DMS114 treated with DMSO at 0.1 percent for 48 hours (cell line): ENCODE data around the gene SLC25A6.
"Not testable (repeated sequence)": the region's sequence is repeated elsewhere in the genome, so short reads cannot be mapped to it uniquely, and the experiment has no call there.

Experiments
- DNase-seq: peaks from one replicate; lab custom pipeline; 2025; ENCODE audit not compliant: unreplicated experiment; lab: John Stamatoyannopoulos, UW

Gene SLC25A6

GRCh38 chrX:1355131-1356046 lies 36.5 kb downstream of the SLC25A6 start:
- DNase-seq, result no peak

- no peak for DNase-seq
Observed at GRCh38 chrX:1354036-1355019, 37.6 kb downstream of the SLC25A6 start.

- no peak for DNase-seq
Observed at GRCh38 chrX:1351981-1352714, 39.8 kb downstream of the SLC25A6 start.

GRCh38 chrX:1349606-1350005 lies 42.3 kb downstream of the SLC25A6 start:
- DNase-seq, result not testable (repeated sequence)

- DNase-seq, result no peak
Observed at GRCh38 chrX:1341545-1342184, 50.2 kb downstream of the SLC25A6 start.

GRCh38 chrX:1336948-1337779 lies 54.7 kb downstream of the SLC25A6 start:
- DNase-seq, result no peak

DNA sequence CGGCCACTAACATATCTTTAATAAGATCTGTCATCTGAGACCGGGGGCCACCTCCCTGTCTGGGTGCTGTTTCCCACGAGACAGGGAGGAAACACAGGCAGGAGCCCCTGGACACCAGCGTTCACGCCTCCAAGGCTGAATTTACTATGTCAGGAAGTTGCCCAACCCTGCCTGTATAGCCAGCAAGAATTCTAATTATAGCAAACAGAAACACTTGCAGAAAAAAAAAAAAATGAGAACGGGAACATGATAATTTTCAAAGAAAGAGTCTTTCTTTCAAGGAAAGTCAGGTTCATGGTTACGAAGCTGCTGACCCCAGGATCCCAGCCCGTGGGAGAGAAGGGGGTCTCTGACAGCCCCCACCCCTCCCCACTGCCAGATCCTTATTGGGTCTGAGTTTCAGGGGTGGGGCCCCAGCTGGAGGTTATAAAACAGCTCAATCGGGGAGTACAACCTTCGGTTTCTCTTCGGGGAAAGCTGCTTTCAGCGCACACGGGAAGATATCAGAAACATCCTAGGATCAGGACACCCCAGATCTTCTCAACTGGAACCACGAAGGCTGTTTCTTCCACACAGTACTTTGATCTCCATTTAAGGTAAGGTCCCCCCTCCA lies 55.5 kb downstream of the SLC25A6 start, which contains the start of gene IL3RA:
Gene IL3RA, plus strand, starts transcription at position 455 of the 613 bp plus-strand sequence. CDS start 4,981 bp downstream, outside the sequence.
- no peak for DNase-seq
